ENCODE results near the gene TMEM109. TPM values are rescaled to one million over a fixed set of nuclear protein-coding genes. Genes with fewer than 3 reads are reported as not detected.

The TMEM109 gene
- total RNA-seq, 1 experiment from 2014 or later: 13.5 TPM

DNA sequence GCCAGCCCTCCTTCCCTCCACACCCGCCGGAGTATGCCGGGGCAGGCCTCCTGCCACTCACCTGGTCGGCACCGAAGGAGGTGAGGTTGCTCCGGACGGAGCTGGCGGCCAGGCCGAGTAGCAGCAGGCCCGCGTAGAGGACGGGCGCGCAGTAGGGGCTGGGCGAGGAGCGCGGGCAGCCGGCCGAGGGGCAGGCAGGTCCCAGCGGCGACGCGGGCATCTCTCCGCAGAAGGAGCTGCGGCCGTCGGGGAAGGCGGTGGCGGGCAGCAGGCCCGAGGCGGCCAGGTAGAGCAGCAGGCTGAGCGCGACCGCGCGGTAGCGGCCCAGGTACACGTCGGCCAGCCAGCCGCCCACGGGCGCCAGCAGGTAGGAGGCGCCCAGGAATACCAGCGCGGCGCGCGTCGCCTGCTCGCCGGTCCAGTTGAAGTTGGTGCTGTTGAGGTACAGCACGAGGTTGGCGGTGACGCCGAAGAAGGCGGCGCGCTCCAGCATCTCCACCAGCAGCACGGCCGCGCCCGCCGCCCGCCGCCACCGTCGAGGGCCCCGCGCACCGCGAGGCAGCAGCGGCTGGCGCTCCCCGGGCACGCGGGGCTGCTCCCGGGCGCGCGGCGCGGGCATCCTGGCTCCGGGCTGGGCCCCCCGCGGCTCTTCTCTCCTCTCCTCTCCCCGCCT, 37.1 kb downstream of the TMEM109 start:
- DNase-seq (ENCODE audit: low spot score): no peak
- in situ Hi-C loops (cut with HindIII; ENCODE audit: low sequenced_read_pairs): no loop called here

- DNase-seq (ENCODE audit: low spot score): no peak
- in situ Hi-C loops (cut with HindIII; ENCODE audit: low sequenced_read_pairs): no loop called here
Measured at GRCh38 chr11:60951606-60951903, 37.6 kb downstream of the TMEM109 start.

GRCh38 chr11:60951904-60952741, 38.2 kb downstream of the TMEM109 start, which contains the start of gene SLC15A3:
SLC15A3 (minus strand) TSS chr11:60952176; CDS start chr11:60951551, 625 bp downstream.
- DNase-seq (ENCODE audit: low spot score): no peak
- in situ Hi-C loops (cut with HindIII; ENCODE audit: low sequenced_read_pairs): no loop called here

DNA sequence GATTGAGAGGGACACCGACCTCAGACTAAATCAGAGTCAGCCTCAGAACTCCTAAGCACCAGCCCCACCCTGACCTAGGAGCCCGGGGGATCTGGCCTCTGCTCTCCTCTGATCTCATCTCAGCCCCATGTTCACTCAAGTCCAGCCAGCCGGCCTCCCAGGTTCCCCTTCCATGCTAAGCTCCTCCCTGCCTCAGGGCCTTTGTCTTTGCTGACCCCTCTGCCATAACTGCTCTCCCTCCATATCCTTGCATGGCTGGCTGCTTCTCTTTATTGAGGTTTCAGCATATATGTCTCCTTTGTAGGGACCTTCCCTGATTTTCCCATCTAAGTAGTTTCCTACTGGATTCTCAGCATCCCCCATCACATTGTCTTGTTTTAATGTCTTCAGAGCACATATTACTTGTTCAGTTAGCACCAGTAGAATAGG, 38.8 kb downstream of the TMEM109 start:
- no peak for DNase-seq (ENCODE audit: low spot score)
- in situ Hi-C loops (cut with HindIII; ENCODE audit: low sequenced_read_pairs): no loop called here

DNA sequence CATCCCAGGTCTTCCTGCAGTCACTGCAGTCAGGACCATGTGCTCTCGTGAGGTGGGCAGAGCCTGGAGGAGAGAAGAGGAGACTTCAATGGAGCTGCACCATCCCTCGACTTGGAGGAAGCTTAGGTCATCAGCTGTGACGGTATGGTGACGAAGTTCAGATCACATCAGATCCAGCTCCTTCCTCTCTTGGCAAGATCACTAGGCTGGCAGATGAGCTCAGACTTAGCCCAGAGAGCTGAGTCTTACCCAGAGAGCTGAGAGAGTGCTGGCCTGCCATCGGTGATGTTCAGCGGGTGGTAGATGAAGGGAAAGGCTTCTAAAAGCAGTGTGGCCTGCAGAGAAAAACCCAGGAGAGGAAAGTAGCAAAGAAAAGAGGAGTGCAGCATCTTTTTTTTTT, 39.8 kb downstream of the TMEM109 start:
- DNase-seq (ENCODE audit: low spot score): no peak
- in situ Hi-C loops (cut with HindIII; ENCODE audit: low sequenced_read_pairs): no loop called here

DNA sequence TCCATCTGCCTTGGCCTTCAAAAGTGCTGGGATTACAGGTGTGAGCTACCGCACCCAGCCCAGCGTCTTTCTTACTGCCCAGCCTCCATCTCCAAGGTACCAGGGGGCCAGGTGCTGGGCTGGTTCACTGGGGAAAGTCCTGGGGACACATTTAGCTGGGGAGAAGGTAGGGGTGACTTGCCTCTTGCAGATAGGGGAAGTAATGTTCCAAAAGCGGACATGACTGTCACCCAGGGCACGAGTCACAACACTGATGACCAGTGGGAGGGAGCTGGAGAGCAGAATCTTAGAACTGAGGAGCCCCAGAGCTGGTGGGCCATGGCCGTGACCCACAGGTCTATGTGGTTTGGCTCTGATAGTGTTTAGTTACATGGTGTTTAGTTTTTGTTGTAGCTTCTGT, 40.5 kb downstream of the TMEM109 start:
- in situ Hi-C loops (cut with HindIII; ENCODE audit: low sequenced_read_pairs): no loop called here
- DNase-seq (ENCODE audit: low spot score): no peak

- DNase-seq (ENCODE audit: low spot score): no peak
- in situ Hi-C loops (cut with HindIII; ENCODE audit: low sequenced_read_pairs): no loop called here
Measured at GRCh38 chr11:60955571-60955970, 41.6 kb downstream of the TMEM109 start.

DNA sequence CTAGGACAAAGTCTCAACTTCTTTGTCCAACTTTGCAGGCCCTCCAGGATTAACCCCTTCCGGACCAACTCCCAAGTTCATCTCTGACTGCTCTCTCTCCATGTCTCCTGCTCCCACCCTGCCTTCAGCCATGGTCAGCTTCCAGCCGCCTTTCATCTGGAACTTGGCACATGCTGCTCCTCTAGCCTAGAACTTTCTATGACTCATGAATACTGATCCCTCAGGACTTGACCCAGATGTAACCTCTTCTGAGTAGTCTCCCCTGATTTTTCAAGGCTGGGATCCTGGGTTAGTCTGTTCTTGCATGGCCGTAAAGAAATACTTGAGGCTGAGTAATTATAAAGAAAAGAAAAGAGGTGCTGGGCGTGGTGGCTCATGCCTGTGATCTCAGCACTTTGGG, 43.2 kb downstream of the TMEM109 start:
- in situ Hi-C loops (cut with HindIII; ENCODE audit: low sequenced_read_pairs): no loop called here

GRCh38 chr11:60959431-60959830, 45.5 kb downstream of the TMEM109 start:
- DNase-seq (ENCODE audit: low spot score): no peak
- in situ Hi-C loops (cut with HindIII; ENCODE audit: low sequenced_read_pairs): no loop called here

More for the DNA sequence above, 43.2 kb downstream of the TMEM109 start:
- DNase-seq (ENCODE audit: low spot score): no peak

DNA sequence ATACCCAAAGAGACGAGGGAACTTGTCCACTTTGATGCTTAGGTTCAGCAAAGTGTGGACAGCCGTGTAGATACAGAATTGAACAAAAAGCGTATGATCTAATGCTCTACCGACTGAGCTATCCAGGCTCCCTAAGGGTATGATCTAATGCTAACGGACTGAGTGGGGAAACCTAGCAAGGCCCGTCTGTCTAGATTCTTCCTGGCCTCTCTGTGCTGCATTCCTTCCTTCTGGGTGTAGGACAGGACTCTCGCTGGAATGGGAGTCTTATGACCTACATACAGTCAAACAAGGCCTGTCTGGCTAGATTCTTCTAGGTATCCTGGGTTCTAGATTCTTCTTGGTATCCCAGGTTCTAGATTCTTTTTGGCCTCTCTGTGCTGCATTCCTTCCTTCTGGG, 46.4 kb downstream of the TMEM109 start:
- in situ Hi-C loops (cut with HindIII; ENCODE audit: low sequenced_read_pairs): no loop called here
- no peak for DNase-seq (ENCODE audit: low spot score)

DNA sequence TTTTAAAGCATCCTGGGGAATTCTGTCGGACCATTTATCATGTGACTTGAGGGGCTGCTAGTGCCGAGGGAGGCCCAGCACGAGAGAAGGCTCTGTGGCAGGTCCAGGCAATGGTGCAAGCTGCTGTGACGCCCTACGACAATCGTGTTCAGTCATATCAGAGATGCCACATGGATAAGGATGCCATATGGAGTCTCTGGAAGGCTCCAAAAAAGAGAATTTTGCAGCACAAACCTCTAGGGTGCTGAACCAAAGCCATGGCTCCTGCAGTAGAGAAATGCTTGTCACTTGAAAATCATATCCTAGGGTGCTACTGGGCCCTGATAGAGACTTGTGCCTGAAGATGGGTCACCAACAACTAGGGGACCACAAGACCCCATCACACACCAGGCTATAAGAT, 50.8 kb downstream of the TMEM109 start:
- peak; percentile 61 for DNase-seq (ENCODE audit: low spot score)
- in situ Hi-C loops (cut with HindIII; ENCODE audit: low sequenced_read_pairs): no loop called here

DNA sequence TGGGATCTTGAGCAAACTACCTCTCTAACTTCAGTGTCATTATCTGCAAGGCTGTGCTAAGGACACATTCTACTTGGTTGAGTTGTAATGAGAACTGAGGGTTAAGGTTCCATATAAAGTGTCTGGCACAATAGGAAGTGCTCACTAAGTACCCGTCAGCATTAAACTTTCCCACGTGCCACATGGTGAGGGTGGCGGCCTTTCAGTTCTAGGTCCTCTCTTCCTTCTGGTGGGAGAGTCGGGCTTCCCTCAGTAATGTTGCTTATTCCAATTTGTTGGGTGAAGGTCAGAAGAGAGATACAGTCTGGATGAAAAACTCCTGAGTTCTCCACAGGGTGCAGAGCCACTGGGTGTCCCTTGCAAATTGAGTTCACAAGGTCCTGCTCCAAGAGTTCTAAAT, 52.9 kb downstream of the TMEM109 start:
- in situ Hi-C loops (cut with HindIII; ENCODE audit: low sequenced_read_pairs): no loop called here
- DNase-seq (ENCODE audit: low spot score): no peak

DNA sequence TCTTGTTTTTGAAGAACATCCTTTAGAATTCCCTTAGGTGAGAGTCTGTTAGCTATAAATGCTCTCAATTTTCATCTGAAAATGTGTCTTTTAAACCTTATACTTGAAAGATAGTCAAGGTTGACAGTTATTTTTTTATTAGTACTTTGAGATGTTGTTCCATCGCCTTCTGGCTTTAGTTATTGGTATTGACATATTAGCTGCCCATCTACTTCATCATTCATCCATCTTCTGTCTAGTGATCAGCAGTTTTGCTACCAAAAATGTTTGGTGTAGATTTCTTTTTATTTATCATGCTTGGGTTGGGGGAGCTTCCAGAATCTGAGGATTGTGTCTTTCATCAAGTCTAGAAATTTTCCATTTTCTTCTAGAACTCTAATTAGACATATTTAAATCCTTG, 54.3 kb downstream of the TMEM109 start:
- in situ Hi-C loops (cut with HindIII; ENCODE audit: low sequenced_read_pairs): no loop called here
- no peak for DNase-seq (ENCODE audit: low spot score)

GRCh38 chr11:60970369-60970774, 56.4 kb downstream of the TMEM109 start:
- DNase-seq (ENCODE audit: low spot score): no peak
- in situ Hi-C loops (cut with HindIII; ENCODE audit: low sequenced_read_pairs): no loop called here

GRCh38 chr11:60970890-60971289, 56.9 kb downstream of the TMEM109 start:
- no peak for DNase-seq (ENCODE audit: low spot score)
- in situ Hi-C loops (cut with HindIII; ENCODE audit: low sequenced_read_pairs): no loop called here

DNA sequence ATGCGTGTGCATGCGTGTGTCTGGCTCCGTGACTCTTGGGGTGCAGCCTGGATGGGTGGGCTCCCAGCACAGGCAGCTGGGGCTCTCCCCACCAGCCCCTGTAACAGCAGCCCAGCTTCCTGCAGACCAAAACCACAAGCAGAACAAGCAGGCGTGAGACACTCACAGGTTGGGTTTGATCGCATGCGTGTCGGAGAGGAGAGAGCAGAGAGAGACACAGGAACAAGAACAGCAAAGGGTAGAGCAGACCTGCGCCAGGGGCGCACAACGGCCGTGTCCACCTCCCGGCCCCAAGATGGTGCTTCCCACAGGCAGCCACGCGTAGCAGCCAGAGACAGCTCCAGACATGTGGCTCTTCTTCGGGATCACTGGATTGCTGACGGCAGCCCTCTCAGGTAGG, 57.6 kb downstream of the TMEM109 start, which contains the start of gene CD6:
CD6 (plus strand) TSS at position 161 of the 400 bp plus-strand sequence; CDS start at position 347, 186 bp downstream.
- in situ Hi-C loops (cut with HindIII; ENCODE audit: low sequenced_read_pairs): no loop called here
- no peak for DNase-seq (ENCODE audit: low spot score)

DNA sequence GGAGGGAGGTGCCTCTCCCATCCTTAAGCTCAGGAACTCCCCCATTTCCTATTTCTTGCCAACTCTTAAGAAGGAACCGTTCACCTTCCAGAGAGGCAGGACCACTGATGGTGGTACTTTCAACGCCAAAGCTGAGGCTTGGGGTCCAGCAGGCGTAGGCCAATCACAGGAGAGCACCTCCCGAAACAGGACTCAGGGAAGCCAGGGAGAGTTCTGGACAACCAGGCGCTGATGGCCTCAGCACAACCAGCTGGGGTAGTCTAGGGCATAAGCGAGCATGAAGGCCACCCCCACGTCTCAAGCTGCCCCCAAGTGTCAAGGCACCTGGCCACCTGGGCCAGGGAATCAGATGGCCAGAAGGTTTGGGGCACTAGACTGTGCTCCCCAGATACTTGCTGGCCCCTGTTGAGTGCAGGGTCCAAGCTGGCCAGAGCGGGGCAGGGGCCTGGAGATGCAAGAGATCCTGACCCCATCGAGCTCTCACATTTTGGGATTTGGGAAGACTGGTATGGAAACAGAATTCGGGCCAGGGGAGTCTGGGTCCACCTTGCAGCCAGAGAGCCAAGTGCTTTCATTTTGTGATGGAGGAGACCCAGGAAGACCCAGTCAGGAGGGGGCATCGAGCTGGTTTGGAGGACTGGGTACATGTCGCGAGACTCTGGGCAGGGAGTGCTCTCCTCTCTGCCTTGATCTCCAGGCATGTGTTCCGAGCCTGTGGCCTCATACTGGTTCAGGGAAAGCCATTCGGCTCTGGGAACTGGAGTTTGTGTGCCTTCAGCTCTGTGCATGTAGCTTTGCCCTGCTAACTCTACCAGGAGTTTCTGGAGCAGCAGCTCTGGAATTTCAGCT, 58.4 kb downstream of the TMEM109 start:
- in situ Hi-C loops (cut with HindIII; ENCODE audit: low sequenced_read_pairs): no loop called here
- no peak for DNase-seq (ENCODE audit: low spot score)

All from G401 (cell line).